ENCODE measurements around the gene PSMB7.

PSMB7 gene

DNA sequence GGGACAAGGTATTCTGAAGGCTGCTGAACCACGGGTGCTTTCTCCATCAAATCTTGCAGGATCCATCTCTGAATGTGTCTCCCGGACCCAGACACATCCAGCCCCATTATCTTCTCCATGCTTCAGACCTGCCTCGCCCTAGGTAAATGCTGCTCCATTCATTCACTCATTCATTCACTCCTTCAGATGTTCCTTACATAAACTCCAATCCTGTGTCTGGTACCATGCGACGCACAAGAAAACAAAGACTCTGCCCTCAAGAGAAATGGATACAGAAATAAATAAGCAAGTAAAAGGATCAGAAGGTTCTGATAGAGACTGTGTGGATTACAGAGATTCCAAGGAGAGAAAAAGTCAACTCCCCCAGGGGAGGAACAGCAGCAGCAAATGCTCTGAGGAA lies 7.9 kb upstream of the PSMB7 start:
- POLR2A ChIA-PET (ENCODE audit: low non-redundant PET), result no interaction called here
- TF ChIP-seq, protein P1, sequence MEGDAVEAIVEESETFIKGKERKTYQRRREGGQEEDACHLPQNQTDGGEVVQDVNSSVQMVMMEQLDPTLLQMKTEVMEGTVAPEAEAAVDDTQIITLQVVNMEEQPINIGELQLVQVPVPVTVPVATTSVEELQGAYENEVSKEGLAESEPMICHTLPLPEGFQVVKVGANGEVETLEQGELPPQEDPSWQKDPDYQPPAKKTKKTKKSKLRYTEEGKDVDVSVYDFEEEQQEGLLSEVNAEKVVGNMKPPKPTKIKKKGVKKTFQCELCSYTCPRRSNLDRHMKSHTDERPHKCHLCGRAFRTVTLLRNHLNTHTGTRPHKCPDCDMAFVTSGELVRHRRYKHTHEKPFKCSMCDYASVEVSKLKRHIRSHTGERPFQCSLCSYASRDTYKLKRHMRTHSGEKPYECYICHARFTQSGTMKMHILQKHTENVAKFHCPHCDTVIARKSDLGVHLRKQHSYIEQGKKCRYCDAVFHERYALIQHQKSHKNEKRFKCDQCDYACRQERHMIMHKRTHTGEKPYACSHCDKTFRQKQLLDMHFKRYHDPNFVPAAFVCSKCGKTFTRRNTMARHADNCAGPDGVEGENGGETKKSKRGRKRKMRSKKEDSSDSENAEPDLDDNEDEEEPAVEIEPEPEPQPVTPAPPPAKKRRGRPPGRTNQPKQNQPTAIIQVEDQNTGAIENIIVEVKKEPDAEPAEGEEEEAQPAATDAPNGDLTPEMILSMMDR (conservative IDR thresholded peaks at IDR 0.05; ENCODE audit: low read depth), result no peak
- CTCF ChIA-PET, result interaction anchor here (1.0 kb wide), 1 partner anchor 114 kb away, joined by 4 read pairs; no protein-coding TSS in a partner anchor
- H3K27ac ChIP-seq, result no peak overlapping the region
- DNase-seq (ENCODE audit: low spot score), result no peak

DNA sequence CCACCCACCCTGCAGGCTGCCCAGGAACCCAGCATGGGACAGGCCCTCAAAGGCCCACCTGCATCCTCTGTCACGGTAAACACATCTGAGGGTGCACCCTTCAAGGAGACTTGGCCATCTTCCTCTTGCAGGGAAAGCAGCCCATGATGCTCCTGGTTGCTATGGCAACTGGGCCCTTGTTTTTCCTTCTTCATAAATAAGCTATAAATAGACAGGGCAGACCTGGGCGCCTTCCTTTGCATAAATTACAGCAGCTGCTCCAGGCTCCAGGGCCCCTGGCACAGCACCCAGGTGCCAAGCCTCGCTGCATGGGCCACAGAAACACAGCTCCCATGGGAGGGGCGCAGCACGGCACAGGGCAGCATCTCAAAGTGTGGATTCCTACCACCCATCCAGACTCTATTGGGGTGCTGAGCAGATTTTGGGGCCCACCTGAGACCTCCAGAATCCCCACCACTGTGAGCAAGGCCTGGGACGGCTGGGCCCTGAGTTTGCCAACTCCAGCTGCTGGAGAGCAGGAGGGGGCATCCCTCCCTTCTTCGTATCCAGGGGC lies 5.8 kb upstream of the PSMB7 start:
- DNase-seq (ENCODE audit: low spot score), result no peak
- no peak overlapping the region for H3K27ac ChIP-seq
- CTCF ChIA-PET, result interaction anchor here (0.8 to 3.1 kb wide), 4 partner anchors 115 to 290 kb away, joined by 3 to 28 read pairs (median 6); no protein-coding TSS in a partner anchor
- POLR2A ChIA-PET (ENCODE audit: low non-redundant PET), result no interaction called here
- TF ChIP-seq, protein P1 (conservative IDR thresholded peaks at IDR 0.05; ENCODE audit: low read depth), result no peak

DNA sequence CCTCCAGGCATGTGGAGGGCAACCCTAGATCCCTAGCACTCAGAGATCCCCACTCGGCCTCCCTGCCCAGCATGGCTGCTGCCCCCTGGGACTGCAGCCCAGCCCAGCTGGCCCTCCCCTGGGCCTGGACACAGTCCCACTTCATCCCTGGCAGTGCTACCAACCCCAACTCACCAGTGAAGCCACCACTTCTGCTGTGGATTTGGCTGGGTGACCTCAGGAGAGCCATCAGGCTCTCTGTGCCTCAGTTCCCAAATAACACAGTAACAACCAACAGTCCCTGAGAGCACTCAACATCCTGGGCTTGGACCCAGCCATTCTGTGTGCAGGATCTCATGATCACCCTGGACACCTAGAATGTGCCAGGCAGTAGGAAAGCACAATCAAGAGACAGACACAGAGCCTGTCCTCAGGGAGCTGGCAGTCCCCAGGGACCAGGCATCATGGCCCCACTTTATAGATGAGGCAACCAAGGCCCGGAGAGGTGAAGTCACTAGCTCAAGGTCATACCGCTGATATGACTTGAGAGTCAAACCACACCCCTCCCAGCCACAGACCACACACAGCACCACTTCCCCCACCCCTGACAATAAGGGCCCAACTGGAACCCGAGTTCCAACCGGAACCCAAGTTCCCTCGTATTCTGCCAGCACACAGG lies 4.7 kb upstream of the PSMB7 start:
- CTCF ChIA-PET, result interaction anchor here (0.6 to 3.1 kb wide), 12 partner anchors 9 to 292 kb away, joined by 3 to 28 read pairs (median 4); no protein-coding TSS in a partner anchor
- TF ChIP-seq, protein P1 (conservative IDR thresholded peaks at IDR 0.05; ENCODE audit: low read depth), result peak; percentile 70
- H3K27ac ChIP-seq, result no peak overlapping the region
- no peak for DNase-seq (ENCODE audit: low spot score)
- POLR2A ChIA-PET (ENCODE audit: low non-redundant PET), result no interaction called here

DNA sequence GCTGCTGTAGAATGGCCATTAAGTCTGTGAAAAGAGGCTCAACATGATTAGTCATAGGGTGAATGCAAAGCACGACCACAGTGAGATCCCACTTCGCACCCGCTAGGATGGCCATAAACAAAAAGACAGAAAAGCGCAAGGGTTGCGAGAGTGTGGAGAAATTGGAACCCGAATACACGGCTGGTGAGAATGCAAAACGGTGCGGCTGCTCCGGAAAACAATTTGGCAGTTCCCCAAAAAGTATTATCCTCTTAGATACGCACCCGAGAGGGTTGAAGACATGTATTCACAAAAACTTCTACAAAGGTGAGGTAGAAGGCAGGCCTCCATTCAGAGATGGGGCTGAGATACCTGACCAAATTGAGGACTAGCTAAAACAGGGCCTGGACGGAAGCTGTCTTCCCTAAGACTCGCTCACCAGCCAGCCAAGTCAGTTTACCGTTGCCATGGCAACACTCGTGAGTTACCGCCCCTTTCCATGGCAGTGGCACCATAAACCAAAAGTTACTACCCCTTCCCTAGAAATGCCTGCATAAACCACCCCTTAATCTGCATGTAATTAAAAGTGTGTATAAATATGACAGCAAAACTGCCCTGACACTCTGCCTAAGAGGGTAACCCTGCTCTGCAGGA lies 726 bp upstream of the PSMB7 start:
- no peak for DNase-seq (ENCODE audit: low spot score)
- ChIA-PET CTCF (interaction anchor here (1.6 to 2.0 kb wide), 3 partner anchors 36 to 121 kb away, joined by 5 to 10 read pairs (median 8); no protein-coding TSS in a partner anchor), POLR2A (ENCODE audit: low non-redundant PET) (interaction anchor here (0.7 kb wide), 1 partner anchor 497 kb away, joined by 4 read pairs; no protein-coding TSS in a partner anchor)
- TF ChIP-seq, protein P1 (conservative IDR thresholded peaks at IDR 0.05; ENCODE audit: low read depth), result no peak
- peak overlapping the region; percentile 79 for H3K27ac ChIP-seq

DNA sequence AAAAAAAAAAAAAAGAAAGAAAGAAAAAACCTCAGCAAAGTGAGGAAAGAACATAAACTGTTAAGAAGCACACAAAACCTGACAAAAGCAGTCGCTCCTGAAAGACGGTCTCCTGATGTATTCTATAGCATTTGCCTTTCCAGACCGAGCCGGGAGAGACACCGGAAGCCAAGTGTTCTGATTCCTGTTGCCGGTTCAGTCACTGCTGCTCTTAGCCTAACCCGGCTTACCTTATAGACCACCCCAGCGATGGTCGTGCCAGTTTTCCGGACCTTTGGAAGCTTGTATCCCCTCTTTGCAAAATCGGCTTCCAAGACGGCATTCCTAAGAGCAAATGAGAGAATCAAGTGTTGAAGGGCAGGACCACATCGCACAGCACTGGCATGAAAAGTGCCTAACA lies 630 bp downstream of the PSMB7 start:
- POLR2A ChIA-PET (ENCODE audit: low non-redundant PET), result interaction anchor here (0.7 to 1.1 kb wide), 2 partner anchors 121 to 446 kb away, joined by 3 read pairs; no protein-coding TSS in a partner anchor

DNA sequence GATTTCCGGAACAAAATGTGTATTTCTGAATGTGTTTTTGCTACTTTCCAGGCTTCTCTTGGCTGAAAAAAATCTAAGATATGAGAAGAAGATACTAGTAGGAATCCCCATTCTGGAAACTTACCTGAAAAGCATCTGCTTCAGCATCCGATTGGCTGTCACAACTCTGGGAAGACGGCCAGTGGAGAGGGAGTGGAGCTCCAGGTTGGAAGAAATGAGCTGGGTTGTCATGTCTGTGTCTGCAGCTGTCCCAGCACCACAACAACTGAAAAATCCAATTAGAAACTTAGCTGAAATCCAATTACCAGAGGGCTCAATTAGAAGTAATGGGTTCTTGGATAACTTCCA lies 3.0 kb downstream of the PSMB7 start:
- peak overlapping the region; percentile 68 for H3K27ac ChIP-seq
- CTCF ChIA-PET, result interaction anchor here (0.6 to 2.7 kb wide), 4 partner anchors 10 to 550 kb away, joined by 4 to 13 read pairs (median 4); no protein-coding TSS in a partner anchor

More for the DNA sequence above, 630 bp downstream of the PSMB7 start:
- no peak for DNase-seq (ENCODE audit: low spot score)
- CTCF ChIA-PET, result interaction anchor here (0.6 to 2.0 kb wide), 7 partner anchors 11 to 732 kb away, joined by 3 to 10 read pairs (median 3); no protein-coding TSS in a partner anchor
- TF ChIP-seq, protein P1 (conservative IDR thresholded peaks at IDR 0.05; ENCODE audit: low read depth), result no peak
- H3K27ac ChIP-seq, result peak overlapping the region; percentile 79

More for the DNA sequence above, 3.0 kb downstream of the PSMB7 start:
- POLR2A ChIA-PET (ENCODE audit: low non-redundant PET), result no interaction called here
- peak; percentile 73 for DNase-seq (ENCODE audit: low spot score)
- TF ChIP-seq, protein P1 (conservative IDR thresholded peaks at IDR 0.05; ENCODE audit: low read depth), result no peak
